Neuron (in vitro differentiated cells): Measurements from ENCODE around the gene TBXAS1.

Experiments
- H2AFZ ChIP-seq: one replicate; pipeline ENCODE4 v1.6.1; 2013; ENCODE audit warnings: low read depth, mild to moderate bottlenecking, inconsistent platforms, low read length, moderate library complexity
- H3K27me3 ChIP-seq: one replicate; pipeline ENCODE4 v1.6.1; 2013; ENCODE audit warnings: low read length; ENCODE audit not compliant: insufficient read depth
- H3K36me3 ChIP-seq: one replicate; pipeline ENCODE4 v1.6.1; 2013; ENCODE audit warnings: low read length; ENCODE audit not compliant: insufficient read depth
- H3K4me1 ChIP-seq: one replicate; pipeline ENCODE4 v1.6.1; 2013; ENCODE audit warnings: low read length; ENCODE audit not compliant: insufficient read depth
- H3K4me3 ChIP-seq: 2 replicates; pipeline ENCODE4 v1.5.1; 2013; ENCODE audit warnings: mild to moderate bottlenecking, low read length, moderate library complexity
- H3K9me3 ChIP-seq: one replicate; pipeline ENCODE4 v1.6.1; 2013; ENCODE audit warnings: low read length

Gene TBXAS1

GRCh38 chr7:139982927-139983920, 154.2 kb downstream of the TBXAS1 start:
- H3K4me1 ChIP-seq: peaks cover 4% of the 10 kb centered on the region
- H2AFZ ChIP-seq: no peak overlapping the region
- no peaks in the 10 kb centered on the region for H3K36me3 ChIP-seq
- H3K9me3 ChIP-seq: no peaks in the 10 kb centered on the region
- H3K4me3 ChIP-seq: no peak overlapping the region
- peaks cover 4% of the 10 kb centered on the region for H3K27me3 ChIP-seq

- Histone ChIP-seq H3K4me1 (peaks cover 4% of the 10 kb centered on the region), H3K36me3 (no peaks in the 10 kb centered on the region), H3K4me3 (no peak overlapping the region), H2AFZ (no peak overlapping the region), H3K9me3 (no peaks in the 10 kb centered on the region), H3K27me3 (peaks cover 17% of the 10 kb centered on the region)
Observed at GRCh38 chr7:139984642-139985539, 155.8 kb downstream of the TBXAS1 start.

GRCh38 chr7:139985811-139986210, 156.7 kb downstream of the TBXAS1 start:
- Histone ChIP-seq H3K36me3 (no peaks in the 10 kb centered on the region), H3K27me3 (peaks cover 17% of the 10 kb centered on the region), H3K4me1 (peaks cover 4% of the 10 kb centered on the region), H3K4me3 (no peak overlapping the region), H2AFZ (no peak overlapping the region), H3K9me3 (no peaks in the 10 kb centered on the region)

GRCh38 chr7:139987691-139988516, 158.8 kb downstream of the TBXAS1 start:
- no peaks in the 10 kb centered on the region for H3K4me1 ChIP-seq
- no peaks in the 10 kb centered on the region for H3K36me3 ChIP-seq
- H3K27me3 ChIP-seq: peaks cover 17% of the 10 kb centered on the region
- no peak overlapping the region for H3K4me3 ChIP-seq
- no peaks in the 10 kb centered on the region for H3K9me3 ChIP-seq
- no peak overlapping the region for H2AFZ ChIP-seq

GRCh38 chr7:139989366-139990141, 160.5 kb downstream of the TBXAS1 start:
- no peaks in the 10 kb centered on the region for H3K9me3 ChIP-seq
- no peak overlapping the region for H2AFZ ChIP-seq
- peaks cover 17% of the 10 kb centered on the region for H3K27me3 ChIP-seq
- no peaks in the 10 kb centered on the region for H3K36me3 ChIP-seq
- H3K4me1 ChIP-seq: no peaks in the 10 kb centered on the region
- H3K4me3 ChIP-seq: no peak overlapping the region

GRCh38 chr7:139990142-139990535, 161.1 kb downstream of the TBXAS1 start:
- H3K4me1 ChIP-seq: no peaks in the 10 kb centered on the region
- no peak overlapping the region for H3K4me3 ChIP-seq
- H3K9me3 ChIP-seq: no peaks in the 10 kb centered on the region
- no peak overlapping the region for H2AFZ ChIP-seq
- no peaks in the 10 kb centered on the region for H3K36me3 ChIP-seq
- H3K27me3 ChIP-seq: peaks cover 17% of the 10 kb centered on the region

- no peaks in the 10 kb centered on the region for H3K36me3 ChIP-seq
- no peak overlapping the region for H2AFZ ChIP-seq
- peaks cover 16% of the 10 kb centered on the region for H3K27me3 ChIP-seq
- no peaks in the 10 kb centered on the region for H3K4me1 ChIP-seq
- no peaks in the 10 kb centered on the region for H3K9me3 ChIP-seq
- H3K4me3 ChIP-seq: no peak overlapping the region
Observed at GRCh38 chr7:139990571-139991268, 161.7 kb downstream of the TBXAS1 start.

- Histone ChIP-seq H3K4me1 (no peaks in the 10 kb centered on the region), H3K9me3 (no peaks in the 10 kb centered on the region), H3K4me3 (no peak overlapping the region), H3K27me3 (peaks cover 15% of the 10 kb centered on the region), H2AFZ (no peak overlapping the region), H3K36me3 (no peaks in the 10 kb centered on the region)
Observed at GRCh38 chr7:139991269-139991666, 162.2 kb downstream of the TBXAS1 start.

GRCh38 chr7:139991911-139992310, 162.8 kb downstream of the TBXAS1 start:
- Histone ChIP-seq H3K27me3 (peaks cover 15% of the 10 kb centered on the region), H3K36me3 (no peaks in the 10 kb centered on the region), H2AFZ (no peak overlapping the region), H3K4me1 (no peaks in the 10 kb centered on the region), H3K4me3 (no peak overlapping the region), H3K9me3 (no peaks in the 10 kb centered on the region)

- no peaks in the 10 kb centered on the region for H3K9me3 ChIP-seq
- H3K4me1 ChIP-seq: no peaks in the 10 kb centered on the region
- no peak overlapping the region for H3K4me3 ChIP-seq
Observed at GRCh38 chr7:139992353-139993044, 163.4 kb downstream of the TBXAS1 start.

GRCh38 chr7:139993169-139993568, 164.1 kb downstream of the TBXAS1 start:
- Histone ChIP-seq H3K4me1 (no peaks in the 10 kb centered on the region), H3K36me3 (no peaks in the 10 kb centered on the region), H2AFZ (no peak overlapping the region), H3K4me3 (no peak overlapping the region), H3K27me3 (peaks cover 14% of the 10 kb centered on the region), H3K9me3 (no peaks in the 10 kb centered on the region)

More at GRCh38 chr7:139992353-139993044, 163.4 kb downstream of the TBXAS1 start:
- Histone ChIP-seq H3K36me3 (no peaks in the 10 kb centered on the region), H3K27me3 (peaks cover 15% of the 10 kb centered on the region), H2AFZ (no peak overlapping the region)
